ENCODE data around the gene AKR7A3.
"Not testable (repeated sequence)": the region's sequence is repeated elsewhere in the genome, so short reads cannot be mapped to it uniquely, and the experiment has no call there.

AKR7A3 gene

GRCh38 chr1:19283891-19284290 is 4.7 kb downstream of the AKR7A3 start:
- no peaks in the 10 kb centered on the region for H3K27me3 ChIP-seq (ENCODE audit: control insufficient read depth, insufficient read depth, low read length)
- H3K4me1 ChIP-seq (ENCODE audit: control insufficient read depth, insufficient read depth, low read length), result peaks cover 3% of the 10 kb centered on the region
- H3K9ac ChIP-seq (ENCODE audit: low read depth, low read length), result no peak overlapping the region
- no peaks in the 10 kb centered on the region for H3K36me3 ChIP-seq (ENCODE audit: insufficient read depth, low read length)
- no peaks in the 10 kb centered on the region for H3K9me3 ChIP-seq (replicated peaks; ENCODE audit: low read length)
- no peak overlapping the region for H3K4me2 ChIP-seq (ENCODE audit: low read length)
- H3K4me3 ChIP-seq (ENCODE audit: low read length), result no peak overlapping the region

- H3K36me3 ChIP-seq (ENCODE audit: insufficient read depth, low read length), result no peaks in the 10 kb centered on the region
- no peak overlapping the region for H3K9ac ChIP-seq (ENCODE audit: low read depth, low read length)
- no peaks in the 10 kb centered on the region for H3K27me3 ChIP-seq (ENCODE audit: control insufficient read depth, insufficient read depth, low read length)
- no peaks in the 10 kb centered on the region for H3K4me1 ChIP-seq (ENCODE audit: control insufficient read depth, insufficient read depth, low read length)
- no peaks in the 10 kb centered on the region for H3K9me3 ChIP-seq (replicated peaks; ENCODE audit: low read length)
- H3K4me3 ChIP-seq (ENCODE audit: low read length), result no peak overlapping the region
- no peak overlapping the region for H3K4me2 ChIP-seq (ENCODE audit: low read length)
These were observed 13.9 kb downstream of the AKR7A3 start for GRCh38 chr1:19274636-19275035.

- not testable (repeated sequence) for H3K9me3 ChIP-seq (replicated peaks; ENCODE audit: low read length); H3K36me3 ChIP-seq (ENCODE audit: insufficient read depth, low read length); H3K4me1 ChIP-seq (ENCODE audit: control insufficient read depth, insufficient read depth, low read length); H3K27me3 ChIP-seq (ENCODE audit: control insufficient read depth, insufficient read depth, low read length); H3K9ac ChIP-seq (ENCODE audit: low read depth, low read length)
- Histone ChIP-seq H3K4me2 (ENCODE audit: low read length) (peak overlapping the region; percentile 63), H3K4me3 (ENCODE audit: low read length) (peak overlapping the region; percentile 34)
These were observed 14.6 kb downstream of the AKR7A3 start for GRCh38 chr1:19273844-19274531.

- no peaks in the 10 kb centered on the region for H3K36me3 ChIP-seq (ENCODE audit: insufficient read depth, low read length)
- no peak overlapping the region for H3K9ac ChIP-seq (ENCODE audit: low read depth, low read length)
- no peaks in the 10 kb centered on the region for H3K4me1 ChIP-seq (ENCODE audit: control insufficient read depth, insufficient read depth, low read length)
- no peak overlapping the region for H3K4me3 ChIP-seq (ENCODE audit: low read length)
- no peaks in the 10 kb centered on the region for H3K9me3 ChIP-seq (replicated peaks; ENCODE audit: low read length)
- peak overlapping the region; percentile 63 for H3K4me2 ChIP-seq (ENCODE audit: low read length)
- no peaks in the 10 kb centered on the region for H3K27me3 ChIP-seq (ENCODE audit: control insufficient read depth, insufficient read depth, low read length)
These were observed 15.3 kb downstream of the AKR7A3 start for GRCh38 chr1:19273106-19273843.

- H3K4me2 ChIP-seq (ENCODE audit: low read length), result no peak overlapping the region
- H3K9me3 ChIP-seq (replicated peaks; ENCODE audit: low read length), result no peaks in the 10 kb centered on the region
- no peaks in the 10 kb centered on the region for H3K27me3 ChIP-seq (ENCODE audit: control insufficient read depth, insufficient read depth, low read length)
- no peaks in the 10 kb centered on the region for H3K4me1 ChIP-seq (ENCODE audit: control insufficient read depth, insufficient read depth, low read length)
- no peak overlapping the region for H3K4me3 ChIP-seq (ENCODE audit: low read length)
- H3K9ac ChIP-seq (ENCODE audit: low read depth, low read length), result no peak overlapping the region
- no peaks in the 10 kb centered on the region for H3K36me3 ChIP-seq (ENCODE audit: insufficient read depth, low read length)
These were observed 16.5 kb downstream of the AKR7A3 start for GRCh38 chr1:19272064-19272463.

- not testable (repeated sequence) for H3K4me3 ChIP-seq (ENCODE audit: low read length); H3K36me3 ChIP-seq (ENCODE audit: insufficient read depth, low read length); H3K9ac ChIP-seq (ENCODE audit: low read depth, low read length); H3K9me3 ChIP-seq (replicated peaks; ENCODE audit: low read length); H3K4me2 ChIP-seq (ENCODE audit: low read length); H3K4me1 ChIP-seq (ENCODE audit: control insufficient read depth, insufficient read depth, low read length); H3K27me3 ChIP-seq (ENCODE audit: control insufficient read depth, insufficient read depth, low read length)
These were observed 18.2 kb downstream of the AKR7A3 start for GRCh38 chr1:19270343-19270730.

GRCh38 chr1:19269427-19270342 is 18.9 kb downstream of the AKR7A3 start:
- H3K9ac ChIP-seq (ENCODE audit: low read depth, low read length); H3K4me2 ChIP-seq (ENCODE audit: low read length); H3K36me3 ChIP-seq (ENCODE audit: insufficient read depth, low read length); H3K4me3 ChIP-seq (ENCODE audit: low read length); H3K9me3 ChIP-seq (replicated peaks; ENCODE audit: low read length); H3K27me3 ChIP-seq (ENCODE audit: control insufficient read depth, insufficient read depth, low read length); H3K4me1 ChIP-seq (ENCODE audit: control insufficient read depth, insufficient read depth, low read length): not testable (repeated sequence)

GRCh38 chr1:19268445-19268844 is 20.1 kb downstream of the AKR7A3 start:
- no peaks in the 10 kb centered on the region for H3K9me3 ChIP-seq (replicated peaks; ENCODE audit: low read length)
- no peaks in the 10 kb centered on the region for H3K27me3 ChIP-seq (ENCODE audit: control insufficient read depth, insufficient read depth, low read length)
- H3K36me3 ChIP-seq (ENCODE audit: insufficient read depth, low read length), result no peaks in the 10 kb centered on the region
- H3K9ac ChIP-seq (ENCODE audit: low read depth, low read length), result no peak overlapping the region
- H3K4me2 ChIP-seq (ENCODE audit: low read length), result no peak overlapping the region
- H3K4me1 ChIP-seq (ENCODE audit: control insufficient read depth, insufficient read depth, low read length), result no peaks in the 10 kb centered on the region
- H3K4me3 ChIP-seq (ENCODE audit: low read length), result no peak overlapping the region

- H3K36me3 ChIP-seq (ENCODE audit: insufficient read depth, low read length), result peaks cover 23% of the 10 kb centered on the region
- H3K9me3 ChIP-seq (replicated peaks; ENCODE audit: low read length), result no peaks in the 10 kb centered on the region
- no peak overlapping the region for H3K9ac ChIP-seq (ENCODE audit: low read depth, low read length)
- peaks cover 19% of the 10 kb centered on the region for H3K4me1 ChIP-seq (ENCODE audit: control insufficient read depth, insufficient read depth, low read length)
- H3K27me3 ChIP-seq (ENCODE audit: control insufficient read depth, insufficient read depth, low read length), result no peaks in the 10 kb centered on the region
- H3K4me3 ChIP-seq (ENCODE audit: low read length), result no peak overlapping the region
- H3K4me2 ChIP-seq (ENCODE audit: low read length), result no peak overlapping the region
These were observed 25.8 kb downstream of the AKR7A3 start for GRCh38 chr1:19262744-19263143.

- Histone ChIP-seq H3K4me3 (ENCODE audit: low read length) (no peak overlapping the region), H3K36me3 (ENCODE audit: insufficient read depth, low read length) (peaks cover 30% of the 10 kb centered on the region), H3K9ac (ENCODE audit: low read depth, low read length) (no peak overlapping the region), H3K27me3 (ENCODE audit: control insufficient read depth, insufficient read depth, low read length) (no peaks in the 10 kb centered on the region), H3K9me3 (replicated peaks; ENCODE audit: low read length) (no peaks in the 10 kb centered on the region), H3K4me1 (ENCODE audit: control insufficient read depth, insufficient read depth, low read length) (peaks cover 22% of the 10 kb centered on the region), H3K4me2 (ENCODE audit: low read length) (no peak overlapping the region)
These were observed 26.5 kb downstream of the AKR7A3 start for GRCh38 chr1:19262047-19262446.
